Islet of Langerhans (tissue), 1 donor: Measurements from ENCODE around the gene B4GALNT4.
"Not testable (repeated sequence)": the region's sequence is repeated elsewhere in the genome, so short reads cannot be mapped to it uniquely, and the experiment has no call there.

Source experiments
- FAIRE-seq: peaks from one replicate; lab custom pipeline; 2011; peaks lifted over from hg19 to GRCh38; lab: Jason Lieb, UNC

The B4GALNT4 gene

DNA sequence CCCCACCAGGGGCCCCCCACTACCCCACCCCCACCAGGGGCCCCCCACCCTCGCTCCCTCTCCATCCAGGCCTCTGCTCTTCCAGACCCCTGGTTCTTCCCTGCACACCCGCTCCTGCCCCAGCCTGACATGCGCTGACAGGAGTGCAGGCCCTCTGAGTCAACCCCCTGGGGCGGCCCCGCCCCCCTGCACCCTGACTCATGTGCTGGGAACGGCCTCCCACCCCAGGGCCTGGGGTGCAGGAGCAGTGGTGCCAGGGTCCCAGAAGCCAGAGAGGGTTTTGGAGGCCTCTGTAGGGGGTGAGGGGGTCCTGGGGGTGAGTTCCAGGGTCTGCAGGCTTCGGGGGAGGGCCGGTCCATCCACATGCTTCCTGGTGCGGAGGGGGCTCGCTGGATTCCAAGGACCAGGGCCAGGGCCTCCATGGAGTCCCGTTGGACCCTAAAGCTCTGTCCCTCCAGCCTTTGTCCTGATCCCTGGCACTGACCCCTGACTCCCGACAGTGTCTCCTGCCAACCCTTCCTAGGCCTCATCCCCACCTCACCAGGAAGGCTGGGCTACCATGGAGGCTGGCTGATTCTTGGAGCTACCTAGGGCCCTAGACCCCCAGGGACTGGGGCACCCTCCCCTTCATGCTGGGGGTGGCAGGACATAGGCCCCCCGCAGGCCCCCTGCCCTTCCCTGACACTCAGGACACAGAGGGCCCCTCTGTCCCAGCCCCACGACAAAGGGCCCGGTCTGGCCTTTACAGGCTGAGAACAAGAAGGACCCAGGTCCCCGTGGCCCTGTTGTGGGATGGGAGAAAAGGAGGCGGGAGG is 24.1 kb downstream of the B4GALNT4 start:
- FAIRE-seq: no peak

DNA sequence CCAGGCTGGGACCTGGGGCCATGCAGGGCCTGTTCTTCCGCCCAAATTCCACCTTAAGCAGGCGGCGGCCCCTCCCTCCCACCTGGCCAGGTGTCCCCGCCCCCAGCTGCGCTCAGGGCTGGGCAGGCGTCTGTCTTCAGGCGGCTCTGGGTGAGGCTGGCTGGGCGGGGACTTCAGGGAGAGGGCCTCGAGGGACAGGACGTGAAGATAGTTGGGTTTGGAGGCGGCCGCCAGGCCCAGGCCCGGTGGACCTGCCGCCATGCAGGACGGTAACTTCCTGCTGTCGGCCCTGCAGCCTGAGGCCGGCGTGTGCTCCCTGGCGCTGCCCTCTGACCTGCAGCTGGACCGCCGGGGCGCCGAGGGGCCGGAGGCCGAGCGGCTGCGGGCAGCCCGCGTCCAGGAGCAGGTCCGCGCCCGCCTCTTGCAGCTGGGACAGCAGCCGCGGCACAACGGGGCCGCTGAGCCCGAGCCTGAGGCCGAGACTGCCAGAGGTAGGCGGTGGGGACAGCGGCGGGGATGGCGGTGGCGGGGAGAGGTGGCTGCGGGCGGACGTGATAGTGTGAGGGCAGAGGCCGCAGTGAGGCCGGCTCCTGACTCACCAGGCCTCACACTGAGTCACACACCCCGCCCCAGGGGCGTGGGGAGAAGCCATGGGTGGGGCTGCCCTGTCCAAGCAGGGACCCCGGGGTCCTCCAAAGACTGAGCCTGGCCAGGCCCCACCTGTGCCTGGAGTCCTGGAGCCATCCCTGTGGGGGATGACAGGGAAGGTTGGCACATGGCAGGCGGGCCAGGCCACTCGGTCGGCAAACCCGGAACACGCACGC is 24.9 kb downstream of the B4GALNT4 start, which contains the start of gene PKP3:
Gene PKP3, plus strand, starts transcription at position 176 of the 824 bp plus-strand sequence. Its CDS starts 84 bp downstream, at position 260.
- FAIRE-seq: no peak

DNA sequence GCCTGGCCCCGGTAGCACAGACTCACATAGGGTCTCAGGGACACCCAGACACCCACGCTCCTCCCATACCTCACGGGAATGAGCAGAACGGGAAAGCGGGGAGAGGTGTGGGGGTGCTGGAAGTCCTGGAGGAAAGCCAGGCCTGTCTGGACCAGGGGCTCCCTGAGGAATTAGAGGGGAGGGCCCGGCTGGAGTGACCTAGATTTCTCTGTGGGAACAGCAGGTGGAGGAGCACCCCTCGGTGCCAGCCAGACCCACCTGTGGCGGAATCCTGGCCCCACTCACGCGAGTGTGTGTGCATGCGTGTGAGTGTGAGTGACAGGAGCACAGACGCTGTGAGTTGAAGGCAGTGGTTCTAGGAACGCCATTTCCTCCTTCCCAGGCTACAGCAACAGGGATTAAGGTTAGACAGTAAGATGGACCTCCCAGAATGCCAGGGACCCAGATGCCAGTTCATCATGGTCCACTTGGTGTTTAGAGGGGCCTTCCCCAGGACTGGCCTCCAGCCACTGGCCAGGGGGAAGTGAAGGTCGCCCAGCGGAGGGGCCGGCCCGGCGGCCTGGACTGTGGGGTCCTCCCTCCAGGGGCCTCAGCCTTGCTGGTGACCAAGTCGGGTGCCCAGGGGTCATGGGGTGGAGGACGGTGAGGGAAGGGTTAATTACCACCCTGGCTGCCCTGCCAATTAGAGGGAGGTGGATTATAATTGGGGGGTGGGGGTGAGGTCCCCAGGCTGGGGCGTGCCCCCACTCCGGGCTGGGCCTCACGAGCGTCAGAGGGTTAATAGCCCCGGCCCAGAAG is 25.8 kb downstream of the B4GALNT4 start:
- FAIRE-seq: no peak

DNA sequence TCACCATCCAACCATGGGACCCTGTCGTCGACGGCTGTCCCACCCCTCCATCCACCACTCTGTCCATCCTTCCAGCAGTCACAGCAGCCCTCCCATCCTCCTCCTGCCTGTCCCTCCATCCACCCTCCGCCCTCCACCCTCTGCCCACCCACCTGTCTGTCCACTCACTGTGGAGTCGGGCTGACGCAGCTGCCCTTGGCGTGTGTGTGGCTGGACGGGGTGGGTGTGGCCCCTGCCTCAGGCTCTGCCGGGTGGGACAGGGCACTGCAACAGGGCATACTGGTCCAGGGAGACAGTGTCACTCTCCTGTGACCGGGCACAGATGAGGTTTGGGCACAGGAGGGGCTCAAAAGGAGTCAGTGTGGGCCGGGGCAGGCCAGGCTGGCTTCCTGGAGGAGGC is 26.6 kb downstream of the B4GALNT4 start:
- no peak for FAIRE-seq

DNA sequence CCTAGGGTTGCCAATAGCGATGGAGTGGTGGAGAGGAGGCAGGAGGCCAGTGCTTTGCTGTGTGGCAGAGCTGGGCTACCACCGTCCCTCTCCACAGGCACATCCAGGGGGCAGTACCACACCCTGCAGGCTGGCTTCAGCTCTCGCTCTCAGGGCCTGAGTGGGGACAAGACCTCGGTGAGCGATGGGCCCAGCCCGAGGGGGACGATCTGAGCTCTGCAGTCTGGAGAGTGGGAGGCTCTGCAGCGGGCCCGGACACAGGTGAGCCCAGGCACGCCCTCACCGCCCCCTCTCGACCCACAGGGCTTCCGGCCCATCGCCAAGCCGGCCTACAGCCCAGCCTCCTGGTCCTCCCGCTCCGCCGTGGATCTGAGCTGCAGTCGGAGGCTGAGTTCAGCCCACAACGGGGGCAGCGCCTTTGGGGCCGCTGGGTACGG is 27.2 kb downstream of the B4GALNT4 start:
- FAIRE-seq: no peak

DNA sequence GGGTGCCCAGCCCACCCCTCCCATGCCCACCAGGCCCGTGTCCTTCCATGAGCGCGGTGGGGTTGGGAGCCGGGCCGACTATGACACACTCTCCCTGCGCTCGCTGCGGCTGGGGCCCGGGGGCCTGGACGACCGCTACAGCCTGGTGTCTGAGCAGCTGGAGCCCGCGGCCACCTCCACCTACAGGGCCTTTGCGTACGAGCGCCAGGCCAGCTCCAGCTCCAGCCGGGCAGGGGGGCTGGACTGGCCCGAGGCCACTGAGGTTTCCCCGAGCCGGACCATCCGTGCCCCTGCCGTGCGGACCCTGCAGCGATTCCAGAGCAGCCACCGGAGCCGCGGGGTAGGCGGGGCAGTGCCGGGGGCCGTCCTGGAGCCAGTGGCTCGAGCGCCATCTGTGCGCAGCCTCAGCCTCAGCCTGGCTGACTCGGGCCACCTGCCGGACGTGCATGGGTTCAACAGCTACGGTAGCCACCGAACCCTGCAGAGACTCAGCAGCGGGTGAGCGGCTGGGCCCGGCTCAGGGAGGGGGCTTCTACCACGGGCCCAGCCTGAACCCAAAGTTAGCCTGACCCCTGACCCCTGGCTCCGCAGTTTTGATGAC is 27.7 kb downstream of the B4GALNT4 start:
- FAIRE-seq: no peak

DNA sequence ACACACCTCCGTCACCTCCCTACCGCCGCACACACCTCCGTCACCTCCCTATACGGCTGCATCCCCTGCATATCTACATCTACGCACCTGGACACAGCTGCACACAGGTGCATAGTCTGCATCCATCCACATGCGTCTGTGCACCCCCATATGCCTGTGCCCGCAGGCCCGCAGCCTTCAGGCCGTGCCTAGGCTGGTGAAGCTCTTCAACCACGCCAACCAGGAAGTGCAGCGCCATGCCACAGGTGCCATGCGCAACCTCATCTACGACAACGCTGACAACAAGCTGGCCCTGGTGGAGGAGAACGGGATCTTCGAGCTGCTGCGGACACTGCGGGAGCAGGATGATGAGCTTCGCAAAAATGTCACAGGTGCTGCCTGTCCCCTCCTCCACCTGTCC is 29.5 kb downstream of the B4GALNT4 start:
- no peak for FAIRE-seq

DNA sequence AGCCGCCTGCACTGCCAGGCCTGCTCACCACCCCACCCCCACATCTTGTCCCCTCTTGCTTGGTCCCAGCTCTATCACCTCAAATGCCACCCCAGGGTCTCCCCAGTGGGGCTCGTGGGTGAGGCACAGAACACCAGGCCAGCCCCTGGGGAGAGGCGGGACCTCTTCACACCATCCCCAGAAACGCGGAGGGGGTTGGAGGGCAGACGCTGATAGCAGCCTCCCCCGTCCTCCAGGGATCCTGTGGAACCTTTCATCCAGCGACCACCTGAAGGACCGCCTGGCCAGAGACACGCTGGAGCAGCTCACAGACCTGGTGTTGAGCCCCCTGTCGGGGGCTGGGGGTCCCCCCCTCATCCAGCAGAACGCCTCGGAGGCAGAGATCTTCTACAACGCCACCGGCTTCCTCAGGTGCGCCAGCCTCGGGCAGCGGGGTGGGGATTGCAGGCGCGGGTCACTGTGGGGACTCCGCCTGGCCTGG is 30.5 kb downstream of the B4GALNT4 start:
- FAIRE-seq: no peak

DNA sequence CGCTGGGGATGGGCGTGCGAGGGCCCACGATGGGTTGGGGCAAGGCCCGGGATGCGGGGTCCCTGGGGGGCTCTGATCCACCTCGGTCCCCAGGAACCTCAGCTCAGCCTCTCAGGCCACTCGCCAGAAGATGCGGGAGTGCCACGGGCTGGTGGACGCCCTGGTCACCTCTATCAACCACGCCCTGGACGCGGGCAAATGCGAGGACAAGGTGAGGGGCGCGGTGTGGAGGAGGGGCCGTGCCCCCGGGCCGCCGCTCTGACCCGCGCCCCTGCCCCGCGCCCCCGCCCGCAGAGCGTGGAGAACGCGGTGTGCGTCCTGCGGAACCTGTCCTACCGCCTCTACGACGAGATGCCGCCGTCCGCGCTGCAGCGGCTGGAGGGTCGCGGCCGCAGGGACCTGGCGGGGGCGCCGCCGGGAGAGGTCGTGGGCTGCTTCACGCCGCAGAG is 31.0 kb downstream of the B4GALNT4 start:
- FAIRE-seq: no peak

DNA sequence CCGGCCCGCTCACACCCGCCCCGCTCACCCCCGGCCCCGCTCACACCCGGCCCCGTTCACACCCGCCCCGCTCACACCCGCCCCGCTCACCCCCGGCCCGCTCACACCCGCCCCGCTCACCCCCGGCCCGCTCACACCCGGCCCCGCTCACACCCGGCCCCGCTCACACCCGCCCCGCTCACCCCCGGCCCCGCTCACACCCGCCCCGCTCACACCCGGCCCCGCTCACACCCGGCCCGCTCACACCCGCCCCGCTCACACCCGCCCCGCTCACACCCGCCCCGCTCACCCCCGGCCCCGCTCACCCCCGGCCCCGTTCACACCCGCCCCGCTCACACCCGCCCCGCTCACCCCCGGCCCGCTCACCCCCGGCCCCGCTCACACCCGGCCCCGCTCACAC is 31.9 kb downstream of the B4GALNT4 start:
- FAIRE-seq: not testable (repeated sequence)

DNA sequence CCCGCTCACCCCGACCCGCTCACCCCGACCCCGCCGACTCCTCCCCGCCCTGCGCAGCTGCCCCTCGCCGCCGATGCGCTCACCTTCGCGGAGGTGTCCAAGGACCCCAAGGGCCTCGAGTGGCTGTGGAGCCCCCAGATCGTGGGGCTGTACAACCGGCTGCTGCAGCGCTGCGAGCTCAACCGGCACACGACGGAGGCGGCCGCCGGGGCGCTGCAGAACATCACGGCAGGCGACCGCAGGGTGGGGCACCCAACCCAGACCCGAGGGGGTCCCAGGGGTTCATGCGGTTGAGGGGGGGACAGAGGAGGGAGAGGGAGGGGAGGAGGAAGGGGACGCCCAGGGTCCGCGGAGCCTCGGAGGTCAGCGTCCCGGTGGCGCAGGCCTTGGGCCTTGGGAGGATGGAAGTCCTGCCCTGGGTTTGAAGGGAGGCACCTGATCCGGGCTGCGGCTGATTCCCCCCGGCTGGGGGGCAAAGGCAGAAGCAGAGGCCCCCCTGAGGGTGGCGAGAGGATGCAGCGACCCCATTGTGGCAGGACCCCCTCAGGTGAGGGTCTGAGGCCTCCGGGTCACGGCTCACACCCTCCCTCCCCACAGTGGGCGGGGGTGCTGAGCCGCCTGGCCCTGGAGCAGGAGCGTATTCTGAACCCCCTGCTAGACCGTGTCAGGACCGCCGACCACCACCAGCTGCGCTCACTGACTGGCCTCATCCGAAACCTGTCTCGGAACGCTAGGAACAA is 33.9 kb downstream of the B4GALNT4 start:
- FAIRE-seq: no peak

DNA sequence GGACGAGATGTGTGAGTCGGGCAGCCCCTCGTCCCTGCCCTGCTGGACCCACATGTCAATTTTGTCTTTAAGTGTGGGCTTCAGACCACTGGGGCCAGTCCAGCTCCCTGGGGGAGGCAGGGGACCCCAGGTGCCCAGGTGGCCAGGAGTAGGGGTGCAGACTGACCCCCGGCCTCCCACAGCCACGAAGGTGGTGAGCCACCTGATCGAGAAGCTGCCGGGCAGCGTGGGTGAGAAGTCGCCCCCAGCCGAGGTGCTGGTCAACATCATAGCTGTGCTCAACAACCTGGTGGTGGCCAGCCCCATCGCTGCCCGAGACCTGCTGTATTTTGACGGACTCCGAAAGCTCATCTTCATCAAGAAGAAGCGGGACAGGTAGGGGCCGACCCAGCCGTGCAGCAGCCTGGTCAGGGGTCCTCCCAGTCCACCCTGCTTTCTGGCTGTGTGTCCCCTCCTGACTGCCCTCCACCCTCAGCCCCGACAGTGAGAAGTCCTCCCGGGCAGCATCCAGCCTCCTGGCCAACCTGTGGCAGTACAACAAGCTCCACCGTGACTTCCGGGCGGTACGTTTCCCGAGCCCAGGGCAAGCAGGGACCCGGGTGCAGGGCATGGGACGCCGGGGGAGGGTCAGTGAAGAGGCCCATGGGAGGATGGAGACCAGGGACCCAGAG is 34.6 kb downstream of the B4GALNT4 start:
- FAIRE-seq: no peak

DNA sequence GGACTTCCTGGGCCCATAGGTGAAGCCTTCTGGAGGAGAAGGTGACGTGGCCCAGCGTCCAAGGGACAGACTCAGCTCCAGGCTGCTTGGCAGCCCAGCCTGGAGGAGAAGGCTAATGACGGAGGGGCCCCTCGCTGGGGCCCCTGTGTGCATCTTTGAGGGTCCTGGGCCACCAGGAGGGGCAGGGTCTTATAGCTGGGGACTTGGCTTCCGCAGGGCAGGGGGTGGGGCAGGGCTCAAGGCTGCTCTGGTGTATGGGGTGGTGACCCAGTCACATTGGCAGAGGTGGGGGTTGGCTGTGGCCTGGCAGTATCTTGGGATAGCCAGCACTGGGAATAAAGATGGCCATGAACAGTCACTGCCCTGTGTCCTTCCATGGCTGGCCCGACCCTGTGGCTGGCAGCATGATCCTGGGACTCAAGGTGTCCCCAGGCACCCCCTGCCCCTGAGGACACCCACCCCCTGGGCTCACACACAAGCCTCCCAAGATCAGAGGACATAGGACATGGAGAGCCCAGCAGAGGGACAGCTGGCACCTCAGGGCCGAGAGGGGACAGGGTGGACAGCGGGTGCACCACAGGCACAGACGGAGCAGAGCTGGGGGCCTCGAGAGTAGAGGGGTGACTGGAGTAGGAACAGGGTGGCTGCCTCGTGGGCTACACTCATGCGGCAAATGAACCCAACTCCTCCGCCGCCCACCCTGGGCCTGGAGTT is 35.4 kb downstream of the B4GALNT4 start:
- FAIRE-seq: no peak

DNA sequence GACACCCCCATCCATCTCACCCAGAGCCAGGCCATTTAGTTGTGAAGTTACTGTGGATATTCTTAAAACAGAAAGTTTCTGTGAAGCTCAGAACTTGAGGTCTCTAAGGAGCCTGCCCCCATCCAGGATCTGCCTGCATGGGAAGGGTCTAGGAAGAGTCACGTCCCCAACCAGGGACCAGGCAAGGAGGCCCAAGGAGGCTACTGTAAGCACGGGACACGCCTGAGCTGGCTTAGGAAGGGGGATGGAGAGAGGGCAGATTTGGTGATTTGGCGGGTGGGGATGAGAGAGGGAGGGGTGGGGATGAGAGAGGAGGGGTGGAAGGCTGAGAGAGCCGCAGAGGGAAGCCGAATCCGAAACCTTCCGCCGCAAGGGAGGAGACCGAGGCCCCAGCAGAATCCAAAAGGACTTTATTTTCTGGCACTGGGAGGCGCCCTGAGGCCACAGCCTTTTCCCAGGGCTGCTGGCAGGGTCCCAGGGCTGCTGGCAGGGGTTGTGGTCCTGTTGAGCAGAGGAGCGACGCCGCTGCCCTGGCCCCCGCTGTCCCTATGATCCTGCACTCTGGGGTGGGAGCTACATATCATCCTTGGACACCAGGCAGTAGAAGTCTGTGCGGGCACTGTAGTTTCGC is 36.1 kb downstream of the B4GALNT4 start:
- FAIRE-seq: no peak

DNA sequence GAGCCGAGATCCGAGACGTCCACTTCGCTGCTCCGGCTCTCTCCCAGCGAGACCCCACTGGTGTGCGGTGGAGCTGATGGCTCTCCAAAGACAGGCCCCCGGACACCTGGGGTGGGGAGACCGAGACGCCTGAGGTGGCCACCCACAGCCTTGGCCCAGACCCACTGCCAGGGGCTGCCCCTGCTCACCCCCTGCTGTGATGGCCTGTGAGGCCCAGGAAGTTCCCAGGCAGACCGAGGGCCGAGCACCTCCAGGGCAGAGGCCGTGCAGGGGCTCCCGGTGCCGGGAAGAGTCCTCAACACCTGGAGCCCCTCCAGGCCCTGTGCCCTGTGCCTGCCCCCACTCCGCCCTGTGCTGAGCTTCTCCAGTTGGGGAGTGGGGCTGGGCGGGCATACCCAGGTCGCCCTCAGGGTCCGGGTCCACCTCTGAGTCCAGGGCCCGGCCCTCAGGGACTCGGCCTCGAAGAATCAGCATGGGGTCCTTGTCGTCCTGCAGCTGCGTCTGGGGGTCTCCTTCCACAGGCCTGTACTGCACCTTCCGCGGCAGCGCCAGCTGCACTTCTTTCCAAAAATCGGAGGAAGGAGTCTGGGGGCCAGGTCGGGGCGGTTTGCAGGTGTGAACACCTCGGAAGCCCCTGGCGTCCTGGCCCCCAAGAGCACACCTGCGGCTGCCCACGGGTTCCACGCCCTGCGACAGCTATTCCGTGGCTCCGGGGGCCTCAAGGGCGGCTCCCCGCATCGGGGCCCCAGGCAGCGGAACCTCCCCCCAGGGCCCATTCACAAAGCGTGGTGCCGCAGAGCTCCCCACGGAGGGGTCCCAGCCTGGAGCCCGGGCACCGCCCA is 36.9 kb downstream of the B4GALNT4 start:
- FAIRE-seq: no peak

DNA sequence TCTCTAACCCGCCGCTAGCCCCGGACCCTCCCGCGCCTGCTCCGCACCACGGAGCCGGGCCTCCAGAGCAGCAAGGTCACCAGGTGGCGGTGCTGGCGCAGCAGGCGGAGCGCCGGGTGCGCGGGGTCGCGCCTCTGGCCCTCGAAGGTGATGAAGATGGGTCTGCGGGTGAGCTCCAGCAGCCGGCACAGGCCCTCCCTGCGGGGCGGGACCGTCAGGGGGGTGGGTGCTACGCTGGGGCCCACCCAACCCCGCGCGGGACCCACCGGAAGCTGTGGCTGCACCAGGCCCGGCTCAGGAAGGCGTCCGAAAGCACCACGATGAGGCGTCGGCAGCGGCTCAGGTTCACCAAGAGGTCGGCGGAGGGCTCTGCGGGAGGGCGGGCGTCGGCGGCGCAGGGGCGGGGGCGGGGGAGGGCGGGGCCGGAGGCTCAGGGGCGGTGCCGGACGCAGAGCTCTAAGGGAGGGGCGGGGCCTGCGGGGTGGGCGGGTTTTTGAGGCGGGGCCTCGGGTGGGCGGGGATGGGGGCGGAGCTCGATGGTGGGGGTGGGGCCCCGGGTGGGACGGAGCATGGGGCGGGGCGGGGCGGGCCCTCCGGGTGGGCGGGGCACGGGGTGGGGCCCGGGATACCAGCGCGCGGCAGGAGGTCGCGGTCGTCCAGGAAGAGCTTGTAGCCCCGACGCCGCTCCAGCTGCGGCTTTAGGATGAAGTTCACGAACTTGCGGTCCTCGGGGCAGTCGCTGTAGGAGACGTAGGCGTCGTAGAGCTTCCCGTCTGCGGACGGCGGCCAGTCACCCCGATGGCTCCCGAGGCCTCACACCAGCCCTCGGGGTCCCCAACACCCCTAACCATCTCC is 37.7 kb downstream of the B4GALNT4 start:
- FAIRE-seq: no peak

DNA sequence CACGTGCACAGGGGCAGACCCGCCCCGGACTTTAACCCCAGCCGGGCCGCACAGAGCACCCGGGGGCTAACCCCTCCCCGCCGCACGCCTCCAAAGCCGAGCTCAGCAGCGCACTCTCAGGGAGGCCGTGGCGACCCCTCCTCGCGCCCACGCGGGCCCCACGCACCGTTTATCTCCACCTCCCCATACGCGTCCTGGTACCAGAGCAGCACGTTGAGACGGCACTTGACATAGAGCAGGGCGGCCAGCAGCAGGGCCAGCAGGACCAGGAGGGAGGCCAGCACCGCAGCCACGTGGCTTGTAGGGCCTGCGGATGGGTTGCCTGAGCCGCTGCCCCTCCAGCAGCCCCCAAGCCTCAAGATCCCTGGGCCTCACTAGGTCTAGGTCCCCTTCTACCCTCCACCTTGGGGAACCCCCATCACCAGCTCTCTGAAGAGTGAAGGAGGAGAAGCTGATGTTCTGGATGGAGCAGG is 38.4 kb downstream of the B4GALNT4 start:
- FAIRE-seq: no peak
